Measurements from ENCODE around the gene SAFB2. TPM values are rescaled to one million over a fixed set of nuclear protein-coding genes. Genes with fewer than 3 reads are reported as not detected.

SAFB2 gene
- total and polyA plus RNA-seq, 10 of the 15 experiments (the other 5 are each of a cell fraction or from before 2014, with no cell fraction given): 4.5 to 89.2 (median 42.9) TPM

DNA sequence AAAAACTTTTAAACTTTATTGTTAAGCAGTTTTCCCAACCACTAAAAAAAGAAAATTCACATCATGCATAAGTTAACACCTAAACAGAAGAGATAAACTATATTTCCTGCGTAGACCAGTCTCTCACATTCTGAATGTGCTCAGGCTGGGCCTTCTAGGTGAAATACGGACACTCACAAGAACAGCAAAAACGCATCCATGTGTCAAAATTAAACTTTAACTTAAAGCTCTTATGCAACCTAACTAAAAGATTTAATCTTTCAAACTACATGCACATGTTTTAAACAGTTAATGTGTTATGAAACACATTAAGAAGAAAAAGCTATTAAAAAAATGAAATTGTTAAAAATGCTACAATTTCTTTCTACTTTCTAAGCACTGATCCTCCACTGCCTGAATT is 2.6 kb downstream of the SAFB2 start (continued):
- TF ChIP-seq ELK1 (IDR thresholded peaks at IDR 0.05; ENCODE audit: low read depth, low read length) (no peak), HDAC2 (IDR thresholded peaks at IDR 0.05) (no peak)

DNA sequence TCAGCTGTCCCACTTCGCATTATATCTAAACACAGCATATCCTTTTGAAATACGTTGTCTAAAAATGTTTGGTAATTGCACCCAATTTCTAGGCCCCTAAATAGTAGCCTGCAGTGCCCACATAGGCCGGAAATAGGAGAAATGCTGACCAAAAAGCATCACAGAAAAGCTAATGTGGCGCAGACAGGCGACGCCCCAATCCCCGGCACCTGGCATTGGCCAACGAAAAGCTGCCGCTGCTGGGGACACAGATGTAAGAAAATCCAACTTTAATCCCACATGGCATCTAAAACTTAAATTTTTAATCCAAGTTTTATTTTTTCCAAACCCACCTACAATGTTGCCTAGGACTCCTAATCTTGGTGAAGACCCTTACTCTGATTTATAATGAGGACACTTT is 4.0 kb downstream of the SAFB2 start:
- peak overlapping the region; percentile 50; the same call in 1 of the 2 replicates for H3K4me2 ChIP-seq (ENCODE audit: control insufficient read depth, insufficient read depth)
- H2AFZ ChIP-seq (ENCODE audit: control insufficient read depth, low read depth, low read length): no peak overlapping the region
- no peak for TF ChIP-seq PRDM15 (CRISPR knock-in tag; IDR thresholded peaks at IDR 0.05)
- TF ChIP-seq, protein P1, sequence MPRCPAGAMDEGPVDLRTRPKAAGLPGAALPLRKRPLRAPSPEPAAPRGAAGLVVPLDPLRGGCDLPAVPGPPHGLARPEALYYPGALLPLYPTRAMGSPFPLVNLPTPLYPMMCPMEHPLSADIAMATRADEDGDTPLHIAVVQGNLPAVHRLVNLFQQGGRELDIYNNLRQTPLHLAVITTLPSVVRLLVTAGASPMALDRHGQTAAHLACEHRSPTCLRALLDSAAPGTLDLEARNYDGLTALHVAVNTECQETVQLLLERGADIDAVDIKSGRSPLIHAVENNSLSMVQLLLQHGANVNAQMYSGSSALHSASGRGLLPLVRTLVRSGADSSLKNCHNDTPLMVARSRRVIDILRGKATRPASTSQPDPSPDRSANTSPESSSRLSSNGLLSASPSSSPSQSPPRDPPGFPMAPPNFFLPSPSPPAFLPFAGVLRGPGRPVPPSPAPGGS (IDR thresholded peaks at IDR 0.05; ENCODE audit: borderline replicate concordance, insufficient read depth, low read depth, low read length, poor library complexity, severe bottlenecking): no peak
- TF ChIP-seq CHD1 (IDR thresholded peaks at IDR 0.05; ENCODE audit: low read depth, low read length): no peak
- no peak for TF ChIP-seq PAX5 (IDR thresholded peaks at IDR 0.05; ENCODE audit: borderline replicate concordance, low read depth, low read length)
- TF ChIP-seq GATAD2B (conservative IDR thresholded peaks at IDR 0.05; ENCODE audit: low read depth): no peak
- TF ChIP-seq POLR2AphosphoS2 (IDR thresholded peaks at IDR 0.05; ENCODE audit: low read depth, low read length): no peak
- no peak for TF ChIP-seq KAT2A (conservative IDR thresholded peaks at IDR 0.05; ENCODE audit: control insufficient read depth, low read depth, low read length)
- TF ChIP-seq TCF12 (IDR thresholded peaks at IDR 0.05; ENCODE audit: low read depth, low read length): no peak
- no peak for TF ChIP-seq ELK1 (IDR thresholded peaks at IDR 0.05; ENCODE audit: low read depth, low read length)
- no peak for TF ChIP-seq ZNF274 (IDR thresholded peaks at IDR 0.05; ENCODE audit: insufficient read depth, insufficient read length)
- TF ChIP-seq HDAC6 (IDR thresholded peaks at IDR 0.05; ENCODE audit: unreplicated experiment): no peak
- TF ChIP-seq HCFC1 (IDR thresholded peaks at IDR 0.05; ENCODE audit: low read length): no peak
- no peak for TF ChIP-seq CHD4 (IDR thresholded peaks at IDR 0.05)
- no peak for TF ChIP-seq LARP7 (IDR thresholded peaks at IDR 0.05)
- TF ChIP-seq TCF3 (IDR thresholded peaks at IDR 0.05; ENCODE audit: borderline replicate concordance, insufficient read depth, low read depth, low read length): no peak
- TF ChIP-seq BCL11A (IDR thresholded peaks at IDR 0.05; ENCODE audit: low read depth, low read length): no peak

More for the DNA sequence above, 4.0 kb downstream of the SAFB2 start:
- Histone ChIP-seq H3K9ac (ENCODE audit: control insufficient read depth, insufficient read depth, low read length) (no peak overlapping the region), H3K9me3 (replicated peaks; ENCODE audit: control insufficient read depth, insufficient read depth, low read length) (no peaks in the 10 kb centered on the region), H3K79me2 (ENCODE audit: control insufficient read depth, insufficient read depth, low read length) (peaks cover 61% of the 10 kb centered on the region), H4K20me1 (ENCODE audit: control insufficient read depth, insufficient read depth) (no peaks in the 10 kb centered on the region), H3K27ac (ENCODE audit: control insufficient read depth, insufficient read depth) (no peak overlapping the region), H3K4me3 (0 out of 2 replicates have a peak overlapping the region, but pooled peaks have one; percentile 27), H3K36me3 (ENCODE audit: control insufficient read depth in 2 of 2, insufficient read depth in 2 of 2, low read length in 1 of 2) (peaks cover 9 to 32% of the 10 kb centered on the region in 2 experiments), H3K27me3 (replicated peaks in 1 of 2; ENCODE audit: control insufficient read depth in 2 of 2, insufficient read depth in 2 of 2, low read length in 1 of 2) (no peaks in the 10 kb centered on the region), H3K4me1 (ENCODE audit: control insufficient read depth, insufficient read depth, low read length) (no peaks in the 10 kb centered on the region)
- ATAC-seq (no peak), FAIRE-seq (no peak), DNase-seq (ENCODE audit: low read depth, low spot score) (no peak)
- no TSS peak for BruUV-seq (replicated peaks)
- intact Hi-C loops (cut with micrococcal nuclease; ENCODE audit: unreplicated experiment): no loop called here
- in situ Hi-C loops (cut with MboI): no loop called here
- ChIA-PET POLR2A (interaction anchor here (1.0 kb wide), 1 partner anchor 42 kb away, joined by 3 read pairs; no protein-coding TSS in a partner anchor), CTCF (interaction anchor here (1.2 to 4.7 kb wide), 3 partner anchors 14 to 71 kb away, joined by 4 to 35 read pairs (median 5); partner anchors contain the start of gene RPL36), SMC1A (ENCODE audit: uncharacterized antibody, unreplicated experiment) (interaction anchor here (0.7 to 1.3 kb wide), 3 partner anchors 9 to 36 kb away, joined by 3 read pairs; no protein-coding TSS in a partner anchor), RAD21 (ENCODE audit: unreplicated experiment) (interaction anchor here (0.6 kb wide), 1 partner anchor 1124 kb away, joined by 3 read pairs; no protein-coding TSS in a partner anchor)
- WGBS (ENCODE audit: insufficient coverage, insufficient replicate concordance, low lambda C conversion rate, missing lambda C conversion rate): 93% methylated on average over 9 of the region's 9 CpGs
